KMS-11 (cell line): ENCODE data around the gene PCSK7.

Source experiments
- H2AFZ ChIP-seq: fragments of 200-600 bp; sonication (generic); 2 replicates; pipeline ENCODE4 v1.6.1; 2016; ENCODE audit warnings: antibody characterized with exemption, mixed run types, low read depth
- H3K27ac ChIP-seq: fragments of 200-600 bp; sonication (generic); 2 replicates; pipeline ENCODE4 v1.6.1; 2016; ENCODE audit warnings: mild to moderate bottlenecking, mixed run types
- H3K27me3 ChIP-seq: fragments of 200-600 bp; sonication (generic); 2 replicates; pipeline ENCODE4 v1.6.1; 2017; ENCODE audit warnings: mild to moderate bottlenecking, low read depth, mixed run types, moderate library complexity; ENCODE audit not compliant: insufficient read depth
- H3K36me3 ChIP-seq: fragments of 200-600 bp; sonication (generic); 2 replicates; pipeline ENCODE4 v1.6.1; 2017; ENCODE audit warnings: mild to moderate bottlenecking, mixed run types; ENCODE audit not compliant: insufficient read depth
- H3K4me1 ChIP-seq: fragments of 200-600 bp; sonication (generic); 2 replicates; pipeline ENCODE4 v1.6.1; 2016; ENCODE audit warnings: mild to moderate bottlenecking, low read depth, mixed run types; ENCODE audit not compliant: poor library complexity, severe bottlenecking
- H3K4me2 ChIP-seq: fragments of 200-600 bp; sonication (generic); 2 replicates; pipeline ENCODE4 v1.7.0; 2016; ENCODE audit warnings: mild to moderate bottlenecking, mixed run types
- H3K4me3 ChIP-seq: fragments of 200-600 bp; sonication (generic); IDR thresholded peaks from 2 replicates; pipeline ENCODE4 v1.6.1; 2017; ENCODE audit warnings: low read depth, low read length, mixed read lengths; ENCODE audit not compliant: insufficient read depth
- H3K79me2 ChIP-seq: fragments of 200-600 bp; sonication (generic); 2 replicates; pipeline ENCODE4 v1.6.1; 2016; ENCODE audit warnings: low read depth, mixed run types; ENCODE audit not compliant: insufficient read depth
- H3K9ac ChIP-seq: fragments of 200-600 bp; sonication (generic); 2 replicates; pipeline ENCODE4 v1.6.1; 2016; ENCODE audit warnings: mild to moderate bottlenecking, mixed run types
- H4K20me1 ChIP-seq: fragments of 200-600 bp; sonication (generic); 2 replicates; pipeline ENCODE4 v1.6.1; 2016; ENCODE audit warnings: mild to moderate bottlenecking, mixed run types; ENCODE audit not compliant: insufficient read depth
- CTCF ChIP-seq: fragments of 200-600 bp; sonication (generic); conservative IDR thresholded peaks from 2 replicates; pipeline ENCODE4 v1.6.1; 2017; ENCODE audit warnings: low read depth, mild to moderate bottlenecking, antibody characterized with exemption, low read length, moderate library complexity, mixed read lengths

Gene PCSK7

GRCh38 chr11:117179048-117179999 is 52.5 kb downstream of the PCSK7 start:
- peak overlapping the region; percentile 91 for H3K4me2 ChIP-seq
- no peak overlapping the region for H3K4me3 ChIP-seq
- H3K27me3 ChIP-seq, result no peaks in the 10 kb centered on the region
- H2AFZ ChIP-seq, result peak overlapping the region; percentile 59; the same call in 1 of the 2 replicates
- no peaks in the 10 kb centered on the region for H4K20me1 ChIP-seq
- H3K36me3 ChIP-seq, result no peaks in the 10 kb centered on the region
- H3K79me2 ChIP-seq, result no peaks in the 10 kb centered on the region
- peaks cover 19% of the 10 kb centered on the region for H3K4me1 ChIP-seq
- H3K27ac ChIP-seq, result no peak overlapping the region
- H3K9ac ChIP-seq, result peak overlapping the region; percentile 48; the same call in 1 of the 2 replicates
- no peak for TF ChIP-seq CTCF

- Histone ChIP-seq H3K27ac (no peak within 1 kb of the TSS), H2AFZ (peak within 1 kb of the TSS; percentile 61)
These were observed 53.5 kb downstream of the PCSK7 start, which contains the start of gene SIDT2 for GRCh38 chr11:117178210-117179034. Gene SIDT2, plus strand, starts transcription at chr11:117178743. Its CDS starts 521 bp downstream, at chr11:117179264.

GRCh38 chr11:117177534-117178209 is 54.2 kb downstream of the PCSK7 start:
- Histone ChIP-seq H3K36me3 (no peaks in the 10 kb centered on the region), H3K27ac (no peak overlapping the region)
- TF ChIP-seq CTCF, result no peak

More at GRCh38 chr11:117178210-117179034, 53.5 kb downstream of the PCSK7 start, which contains the start of gene SIDT2:
- peaks cover 19% of the 10 kb centered on the region for H3K4me1 ChIP-seq
- no peaks in the 10 kb centered on the region for H3K27me3 ChIP-seq
- no peaks in the 10 kb centered on the region for H3K79me2 ChIP-seq
- H3K4me2 ChIP-seq, result peak within 1 kb of the TSS; percentile 91
- no peak within 1 kb of the TSS for H3K4me3 ChIP-seq
- TF ChIP-seq CTCF, result no peak
- no peaks in the 10 kb centered on the region for H4K20me1 ChIP-seq
- H3K36me3 ChIP-seq, result no peaks in the 10 kb centered on the region
- peak within 1 kb of the TSS; percentile 48; the same call in 1 of the 2 replicates for H3K9ac ChIP-seq

GRCh38 chr11:117176186-117176585 is 55.7 kb downstream of the PCSK7 start:
- peaks cover 19% of the 10 kb centered on the region for H3K4me1 ChIP-seq
- H3K27ac ChIP-seq, result no peak overlapping the region
- TF ChIP-seq CTCF, result no peak

More at GRCh38 chr11:117177534-117178209, 54.2 kb downstream of the PCSK7 start:
- Histone ChIP-seq H3K27me3 (no peaks in the 10 kb centered on the region), H4K20me1 (no peaks in the 10 kb centered on the region), H2AFZ (no peak overlapping the region; the same call in 1 of the 2 replicates), H3K9ac (no peak overlapping the region), H3K79me2 (no peaks in the 10 kb centered on the region), H3K4me2 (peak overlapping the region; percentile 51; the same call in 1 of the 2 replicates), H3K4me3 (no peak overlapping the region), H3K4me1 (peaks cover 19% of the 10 kb centered on the region)

More at GRCh38 chr11:117176186-117176585, 55.7 kb downstream of the PCSK7 start:
- Histone ChIP-seq H3K4me3 (no peak overlapping the region), H3K36me3 (no peaks in the 10 kb centered on the region), H4K20me1 (no peaks in the 10 kb centered on the region), H3K9ac (no peak overlapping the region), H3K79me2 (no peaks in the 10 kb centered on the region), H3K27me3 (no peaks in the 10 kb centered on the region), H2AFZ (no peak overlapping the region), H3K4me2 (no peak overlapping the region)
